K562 (cell line): ENCODE results near the gene FPR1. TPM values are rescaled to one million over a fixed set of nuclear protein-coding genes. Genes with fewer than 3 reads are reported as not detected.
A peak's percentile ranks its signal among the peaks of the same experiment; 100 is the strongest.

Experiments
- HINFP ChIP-seq: fragments of 450-650 bp; conservative IDR thresholded peaks from 2 replicates; pipeline ENCODE4 v1.6.1; 2016; ENCODE audit warnings: missing genetic modification characterization, low read depth, mild to moderate bottlenecking, control low read depth, missing compliant biosample characterization
- KLF1 ChIP-seq: fragments of 450-650 bp; IDR thresholded peaks from 2 replicates; pipeline ENCODE4 v1.6.1; 2016; ENCODE audit warnings: missing genetic modification characterization, missing compliant biosample characterization
- MNT ChIP-seq, 2 experiments: fragments of 450-650 bp; conservative IDR thresholded peaks; 2 replicates each; pipeline ENCODE4 v1.6.1; 2017; ENCODE audit warnings: mild to moderate bottlenecking in 2 of 2, moderate library complexity in 2 of 2
- MXI1 ChIP-seq: IDR thresholded peaks from 2 replicates; pipeline ENCODE4 v1.6.1; 2011; ENCODE audit warnings: low read depth, mild to moderate bottlenecking, improper control_type of control experiment, low read length
- U2AF1 ChIP-seq: fragments of 200-400 bp; formaldehyde crosslinking; optimal IDR thresholded peaks from 2 replicates; pipeline ENCODE3; 2017; ENCODE audit warnings: mild to moderate bottlenecking, low read depth, low read length, moderate library complexity
- ZBTB12 ChIP-seq: fragments of 250-450 bp; sonication (Bioruptor Pico); IDR thresholded peaks from 2 replicates; pipeline ENCODE4 v1.4.0; 2020
- ZBTB17 ChIP-seq: fragments of 450-650 bp; formaldehyde crosslinking; IDR thresholded peaks from 2 replicates; pipeline ENCODE4 v1.4.0; 2020; ENCODE audit warnings: mild to moderate bottlenecking
- ZNF263 ChIP-seq: sonication (generic); formaldehyde crosslinking; IDR thresholded peaks from 2 replicates; pipeline ENCODE4 v1.8.0; 2022; ENCODE audit warnings: mild to moderate bottlenecking, missing genetic modification reagents, borderline replicate concordance
- polyA plus RNA-seq, 8 experiments: library from polyadenylated mRNA; depleted of rRNA in 4 of 8; stranded (reverse) in 5 of 8; unstranded in 3 of 8; fragments of >200 nt; fragmentation: Nextera tagmentation in 2 of 8; fragmentation: Illumina TruSeq in 1 of 8; extraction: Ambion mirVana in 2 of 8; extraction: Trizol in 1 of 8; gene quantifications; 2 replicates each; pipeline versions ENCODE4 v1.2.1 to v1.2.3, GENCODE V29; 2011 to 2014; ENCODE audit warnings: inconsistent platforms in 1 of 8, missing spikeins in 1 of 8
- total RNA-seq, 7 experiments: library from RNA; depleted of rRNA in 6 of 7; stranded (reverse); fragments of >200 nt in 6 of 7; fragmentation: Illumina TruSeq in 2 of 7; extraction: Trizol in 2 of 7; gene quantifications; 2 replicates each; pipeline versions ENCODE4 v1.2.1 to v1.2.3, GENCODE V29; 2011 to 2021; ENCODE audit warnings: low replicate concordance in 1 of 7
- TF ChIP-seq, protein P1 (sequence below): sonication (generic); formaldehyde crosslinking; IDR thresholded peaks from 2 replicates; pipeline ENCODE4 v1.8.0; 2022; ENCODE audit warnings: mild to moderate bottlenecking, missing genetic modification reagents
- TF ChIP-seq, protein P2 (sequence below): sonication (generic); formaldehyde crosslinking; IDR thresholded peaks from 2 replicates; pipeline ENCODE4 v1.8.1; 2023; ENCODE audit warnings: missing genetic modification reagents, mild to moderate bottlenecking, borderline replicate concordance
- TF ChIP-seq, protein P3 (sequence below): fragments of 250-450 bp; sonication (Bioruptor Pico); IDR thresholded peaks from 2 replicates; pipeline ENCODE4 v1.8.0; 2021; ENCODE audit warnings: mild to moderate bottlenecking, moderate library complexity

Gene FPR1
- total and polyA plus RNA-seq, 9 of the 15 experiments (the other 6 are each of a cell fraction or from before 2014, with no cell fraction given): 0.06 to 0.25 (median 0.14) TPM; not detected in 4

GRCh38 chr19:51796195-51796679 is 44.6 kb upstream of the FPR1 start (continued):
- no peak for TF ChIP-seq U2AF1
- TF ChIP-seq, protein P1, sequence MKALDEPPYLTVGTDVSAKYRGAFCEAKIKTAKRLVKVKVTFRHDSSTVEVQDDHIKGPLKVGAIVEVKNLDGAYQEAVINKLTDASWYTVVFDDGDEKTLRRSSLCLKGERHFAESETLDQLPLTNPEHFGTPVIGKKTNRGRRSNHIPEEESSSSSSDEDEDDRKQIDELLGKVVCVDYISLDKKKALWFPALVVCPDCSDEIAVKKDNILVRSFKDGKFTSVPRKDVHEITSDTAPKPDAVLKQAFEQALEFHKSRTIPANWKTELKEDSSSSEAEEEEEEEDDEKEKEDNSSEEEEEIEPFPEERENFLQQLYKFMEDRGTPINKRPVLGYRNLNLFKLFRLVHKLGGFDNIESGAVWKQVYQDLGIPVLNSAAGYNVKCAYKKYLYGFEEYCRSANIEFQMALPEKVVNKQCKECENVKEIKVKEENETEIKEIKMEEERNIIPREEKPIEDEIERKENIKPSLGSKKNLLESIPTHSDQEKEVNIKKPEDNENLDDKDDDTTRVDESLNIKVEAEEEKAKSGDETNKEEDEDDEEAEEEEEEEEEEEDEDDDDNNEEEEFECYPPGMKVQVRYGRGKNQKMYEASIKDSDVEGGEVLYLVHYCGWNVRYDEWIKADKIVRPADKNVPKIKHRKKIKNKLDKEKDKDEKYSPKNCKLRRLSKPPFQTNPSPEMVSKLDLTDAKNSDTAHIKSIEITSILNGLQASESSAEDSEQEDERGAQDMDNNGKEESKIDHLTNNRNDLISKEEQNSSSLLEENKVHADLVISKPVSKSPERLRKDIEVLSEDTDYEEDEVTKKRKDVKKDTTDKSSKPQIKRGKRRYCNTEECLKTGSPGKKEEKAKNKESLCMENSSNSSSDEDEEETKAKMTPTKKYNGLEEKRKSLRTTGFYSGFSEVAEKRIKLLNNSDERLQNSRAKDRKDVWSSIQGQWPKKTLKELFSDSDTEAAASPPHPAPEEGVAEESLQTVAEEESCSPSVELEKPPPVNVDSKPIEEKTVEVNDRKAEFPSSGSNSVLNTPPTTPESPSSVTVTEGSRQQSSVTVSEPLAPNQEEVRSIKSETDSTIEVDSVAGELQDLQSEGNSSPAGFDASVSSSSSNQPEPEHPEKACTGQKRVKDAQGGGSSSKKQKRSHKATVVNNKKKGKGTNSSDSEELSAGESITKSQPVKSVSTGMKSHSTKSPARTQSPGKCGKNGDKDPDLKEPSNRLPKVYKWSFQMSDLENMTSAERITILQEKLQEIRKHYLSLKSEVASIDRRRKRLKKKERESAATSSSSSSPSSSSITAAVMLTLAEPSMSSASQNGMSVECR (CRISPR knock-in tag): no peak
- TF ChIP-seq MNT (conservative IDR thresholded peaks at IDR 0.05): peak; percentile 62 to 82; a peak in 3 of 4 replicates
- TF ChIP-seq ZBTB12 (CRISPR knock-in tag): no peak
- TF ChIP-seq HINFP: no peak
- TF ChIP-seq, protein P2, sequence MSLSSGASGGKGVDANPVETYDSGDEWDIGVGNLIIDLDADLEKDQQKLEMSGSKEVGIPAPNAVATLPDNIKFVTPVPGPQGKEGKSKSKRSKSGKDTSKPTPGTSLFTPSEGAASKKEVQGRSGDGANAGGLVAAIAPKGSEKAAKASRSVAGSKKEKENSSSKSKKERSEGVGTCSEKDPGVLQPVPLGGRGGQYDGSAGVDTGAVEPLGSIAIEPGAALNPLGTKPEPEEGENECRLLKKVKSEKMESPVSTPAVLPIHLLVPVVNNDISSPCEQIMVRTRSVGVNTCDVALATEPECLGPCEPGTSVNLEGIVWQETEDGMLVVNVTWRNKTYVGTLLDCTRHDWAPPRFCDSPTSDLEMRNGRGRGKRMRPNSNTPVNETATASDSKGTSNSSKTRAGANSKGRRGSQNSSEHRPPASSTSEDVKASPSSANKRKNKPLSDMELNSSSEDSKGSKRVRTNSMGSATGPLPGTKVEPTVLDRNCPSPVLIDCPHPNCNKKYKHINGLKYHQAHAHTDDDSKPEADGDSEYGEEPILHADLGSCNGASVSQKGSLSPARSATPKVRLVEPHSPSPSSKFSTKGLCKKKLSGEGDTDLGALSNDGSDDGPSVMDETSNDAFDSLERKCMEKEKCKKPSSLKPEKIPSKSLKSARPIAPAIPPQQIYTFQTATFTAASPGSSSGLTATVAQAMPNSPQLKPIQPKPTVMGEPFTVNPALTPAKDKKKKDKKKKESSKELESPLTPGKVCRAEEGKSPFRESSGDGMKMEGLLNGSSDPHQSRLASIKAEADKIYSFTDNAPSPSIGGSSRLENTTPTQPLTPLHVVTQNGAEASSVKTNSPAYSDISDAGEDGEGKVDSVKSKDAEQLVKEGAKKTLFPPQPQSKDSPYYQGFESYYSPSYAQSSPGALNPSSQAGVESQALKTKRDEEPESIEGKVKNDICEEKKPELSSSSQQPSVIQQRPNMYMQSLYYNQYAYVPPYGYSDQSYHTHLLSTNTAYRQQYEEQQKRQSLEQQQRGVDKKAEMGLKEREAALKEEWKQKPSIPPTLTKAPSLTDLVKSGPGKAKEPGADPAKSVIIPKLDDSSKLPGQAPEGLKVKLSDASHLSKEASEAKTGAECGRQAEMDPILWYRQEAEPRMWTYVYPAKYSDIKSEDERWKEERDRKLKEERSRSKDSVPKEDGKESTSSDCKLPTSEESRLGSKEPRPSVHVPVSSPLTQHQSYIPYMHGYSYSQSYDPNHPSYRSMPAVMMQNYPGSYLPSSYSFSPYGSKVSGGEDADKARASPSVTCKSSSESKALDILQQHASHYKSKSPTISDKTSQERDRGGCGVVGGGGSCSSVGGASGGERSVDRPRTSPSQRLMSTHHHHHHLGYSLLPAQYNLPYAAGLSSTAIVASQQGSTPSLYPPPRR (CRISPR knock-in tag): no peak
- TF ChIP-seq, protein P3, sequence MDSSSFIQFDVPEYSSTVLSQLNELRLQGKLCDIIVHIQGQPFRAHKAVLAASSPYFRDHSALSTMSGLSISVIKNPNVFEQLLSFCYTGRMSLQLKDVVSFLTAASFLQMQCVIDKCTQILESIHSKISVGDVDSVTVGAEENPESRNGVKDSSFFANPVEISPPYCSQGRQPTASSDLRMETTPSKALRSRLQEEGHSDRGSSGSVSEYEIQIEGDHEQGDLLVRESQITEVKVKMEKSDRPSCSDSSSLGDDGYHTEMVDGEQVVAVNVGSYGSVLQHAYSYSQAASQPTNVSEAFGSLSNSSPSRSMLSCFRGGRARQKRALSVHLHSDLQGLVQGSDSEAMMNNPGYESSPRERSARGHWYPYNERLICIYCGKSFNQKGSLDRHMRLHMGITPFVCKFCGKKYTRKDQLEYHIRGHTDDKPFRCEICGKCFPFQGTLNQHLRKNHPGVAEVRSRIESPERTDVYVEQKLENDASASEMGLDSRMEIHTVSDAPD: no peak
- peak; percentile 32; the same call in 1 of the 2 replicates for TF ChIP-seq ZNF263 (CRISPR knock-in tag)
- no peak for TF ChIP-seq KLF1 (tag)
- 0 out of 2 replicates have a peak, but pooled peaks have one; percentile 29 for TF ChIP-seq MXI1
- TF ChIP-seq ZBTB17 (CRISPR knock-in tag): no peak
